HepG2 (cell line): ENCODE measurements around the gene PARD3. TPM values are rescaled to one million over a fixed set of nuclear protein-coding genes. Genes with fewer than 3 reads are reported as not detected.

ENCODE experiments used
- ATAC-seq: fragments of 200-7000 bp; cut with Tn5 transposase; 3 replicates; pipeline ENCODE4 v1.9.1; 2020; ENCODE audit warnings: mild to moderate bottlenecking, moderate library complexity
- BruUV-seq: library from RNA; stranded (reverse); fragments of 400-500 nt; replicated peaks from 2 replicates; lab custom pipeline; 2021; lab: Mats Ljungman, UMichigan
- CTCF ChIA-PET: fragments of 300-600 bp; formaldehyde crosslinking; extraction: SDS; loops from one replicate; lab custom pipeline; 2021; ENCODE audit warnings: low total read pairs, inconsistent platforms, low intra/inter-chr PET ratio; lab: Yijun Ruan, JAX
- POLR2A ChIA-PET: fragments of 350-600 bp; sonication (Branson Sonifier 250); formaldehyde crosslinking; loops from one replicate; lab custom pipeline; 2020; ENCODE audit warnings: antibody characterized with exemption, inconsistent platforms; lab: Yijun Ruan, JAX
- DNase-seq: peaks from one replicate; pipeline ENCODE4 v3.0.0-alpha.2; 2015; ENCODE audit warnings: low spot score
- FAIRE-seq: peaks from 3 replicates; lab custom pipeline; 2011; peaks lifted over from hg19 to GRCh38; lab: Jason Lieb, UNC
- H2AFZ ChIP-seq: one replicate; pipeline ENCODE4 v1.6.1; 2011; ENCODE audit warnings: low read length, inconsistent platforms
- H3K27ac ChIP-seq: fragments of 300-600 bp; 3 replicates; pipeline ENCODE4 v1.8.0; 2011; ENCODE audit warnings: mixed run types, mild to moderate bottlenecking, mixed read lengths, low read length, inconsistent platforms; ENCODE audit not compliant: insufficient read depth; ENCODE audit errors: extremely low read length
- H3K27me3 ChIP-seq, 2 experiments: fragments of 200-600 bp in 1 of 2; 2 replicates in 1 of 2; 3 replicates in 1 of 2; pipeline versions ENCODE4 v1.6.0 to v1.8.0; 2011; ENCODE audit warnings: low read length in 2 of 2, mild to moderate bottlenecking in 2 of 2, moderate library complexity in 2 of 2, inconsistent platforms in 1 of 2; ENCODE audit not compliant: insufficient read depth in 2 of 2, control insufficient read depth in 1 of 2
- H3K36me3 ChIP-seq, 2 experiments: fragments of 200-600 bp in 1 of 2; replicated peaks in 1 of 2; 2 replicates in 1 of 2; 3 replicates in 1 of 2; pipeline versions ENCODE4 v1.5.1 to v1.8.0; 2011; ENCODE audit warnings: low read length in 2 of 2, inconsistent platforms in 1 of 2; ENCODE audit not compliant: insufficient read depth in 2 of 2, control insufficient read depth in 1 of 2
- H3K4me1 ChIP-seq: 2 replicates; pipeline ENCODE4 v1.5.1; 2012; ENCODE audit warnings: low read length, inconsistent platforms; ENCODE audit not compliant: insufficient read depth
- H3K4me2 ChIP-seq: 2 replicates; pipeline ENCODE4 v1.6.0; 2011; ENCODE audit warnings: low read depth, low read length, inconsistent platforms
- H3K4me3 ChIP-seq, 3 experiments: fragments of 200-600 bp in 1 of 3; sonication (generic), shearing (Covaris generic) in 1 of 3; replicated peaks in 1 of 3; 2 replicates each; pipeline ENCODE4 v1.5.1; 2011 to 2016; ENCODE audit warnings: low read length in 3 of 3, inconsistent platforms in 2 of 3, low read depth in 2 of 3, mild to moderate bottlenecking in 2 of 3, control low read depth in 1 of 3, mixed read lengths in 1 of 3; ENCODE audit not compliant: insufficient read depth in 1 of 3
- H3K79me2 ChIP-seq: one replicate; pipeline ENCODE4 v1.6.1; 2011; ENCODE audit warnings: low read length, inconsistent platforms; ENCODE audit not compliant: insufficient read depth
- H3K9ac ChIP-seq: 2 replicates; pipeline ENCODE4 v1.6.0; 2011; ENCODE audit warnings: mild to moderate bottlenecking, low read depth, low read length, inconsistent platforms; ENCODE audit not compliant: insufficient read depth
- H3K9me3 ChIP-seq: 2 replicates; pipeline ENCODE4 v1.5.1; 2012; ENCODE audit warnings: mild to moderate bottlenecking, low read length
- H4K20me1 ChIP-seq: 2 replicates; pipeline ENCODE4 v1.6.0; 2011; ENCODE audit warnings: inconsistent platforms, mild to moderate bottlenecking, low read length, moderate library complexity; ENCODE audit not compliant: insufficient read depth
- AGO1 ChIP-seq: fragments of 200-400 bp; formaldehyde crosslinking; IDR thresholded peaks from 2 replicates; pipeline ENCODE4 v1.6.1; 2017; ENCODE audit warnings: mild to moderate bottlenecking, low read depth, low read length, moderate library complexity; ENCODE audit not compliant: poor library complexity, severe bottlenecking
- ARNTL ChIP-seq: sonication (generic); formaldehyde crosslinking; IDR thresholded peaks from 2 replicates; pipeline ENCODE4 v1.4.0; 2020; ENCODE audit warnings: mild to moderate bottlenecking, missing genetic modification reagents
- ELF4 ChIP-seq: sonication (generic); formaldehyde crosslinking; IDR thresholded peaks from 2 replicates; pipeline ENCODE4 v1.5.0; 2020; ENCODE audit warnings: missing genetic modification reagents, mild to moderate bottlenecking, moderate library complexity, borderline replicate concordance
- HNF1A ChIP-seq, 2 experiments: sonication (generic) in 1 of 2; formaldehyde crosslinking in 1 of 2; IDR thresholded peaks; 2 replicates each; pipeline versions ENCODE4 v1.4.0 to v1.6.1; 2016 to 2020; ENCODE audit warnings: borderline replicate concordance in 1 of 2, low read depth in 1 of 2, mild to moderate bottlenecking in 1 of 2, missing genetic modification reagents in 1 of 2
- IKZF4 ChIP-seq: sonication (generic); formaldehyde crosslinking; IDR thresholded peaks from 2 replicates; pipeline ENCODE4 v1.5.1; 2020; ENCODE audit warnings: borderline replicate concordance, mild to moderate bottlenecking, low read depth, missing genetic modification reagents; ENCODE audit errors: not compliant biosample characterization
- KAT2B ChIP-seq: fragments of 150-350 bp; IDR thresholded peaks from 2 replicates; pipeline ENCODE4 v1.6.1; 2014; ENCODE audit warnings: low read depth, low read length, borderline replicate concordance
- PLRG1 ChIP-seq: fragments of 450-650 bp; conservative IDR thresholded peaks from 2 replicates; pipeline ENCODE4 v1.6.1; 2016
- SMC3 ChIP-seq: IDR thresholded peaks from 2 replicates; pipeline ENCODE4 v1.6.1; 2011; ENCODE audit warnings: low read length, improper control_type of control experiment
- SSRP1 ChIP-seq: IDR thresholded peaks from 2 replicates; pipeline ENCODE4 v1.6.1; 2016; ENCODE audit warnings: control low read depth
- TERF1 ChIP-seq: sonication (generic); formaldehyde crosslinking; IDR thresholded peaks from 2 replicates; pipeline ENCODE4 v1.8.0; 2022; ENCODE audit warnings: mild to moderate bottlenecking, missing genetic modification reagents, moderate library complexity
- ZBTB3 ChIP-seq: sonication (generic); formaldehyde crosslinking; IDR thresholded peaks from 2 replicates; pipeline ENCODE4 v1.4.0; 2020; ENCODE audit warnings: low read depth, mild to moderate bottlenecking, moderate library complexity, missing genetic modification reagents, borderline replicate concordance
- ZNF207 ChIP-seq: fragments of 450-650 bp; IDR thresholded peaks from 2 replicates; pipeline ENCODE4 v1.6.1; 2016; ENCODE audit warnings: antibody characterized with exemption, borderline replicate concordance
- ZNF383 ChIP-seq: sonication (generic); formaldehyde crosslinking; IDR thresholded peaks from 2 replicates; pipeline ENCODE4 v1.4.0; 2020; ENCODE audit warnings: missing genetic modification reagents, mild to moderate bottlenecking, borderline replicate concordance
- ZNF569 ChIP-seq: sonication (generic); formaldehyde crosslinking; IDR thresholded peaks from 2 replicates; pipeline ENCODE4 v1.5.0; 2020; ENCODE audit warnings: mild to moderate bottlenecking, missing genetic modification reagents, moderate library complexity, borderline replicate concordance
- ZNF605 ChIP-seq: sonication (generic); formaldehyde crosslinking; IDR thresholded peaks from 2 replicates; pipeline ENCODE4 v1.8.0; 2022; ENCODE audit warnings: mild to moderate bottlenecking, missing genetic modification reagents
- WGBS: methylation state at CpG from one replicate; pipeline ENCODE4 v1.1.6; 2017; ENCODE audit warnings: low lambda C conversion rate; 5-methylcytosine and 5-hydroxymethylcytosine counted together
- in situ Hi-C: cut with HindIII; loops from 2 replicates; pipeline ENCODE4 v1.10.0; 2017; ENCODE audit warnings: low pct_unique_long_range_greater_than_20kb; ENCODE audit not compliant: extremely low pct_ligation_motif_present
- intact Hi-C: fragments of 100-400 bp; cut with micrococcal nuclease; formaldehyde crosslinking; loops from one replicate; pipeline ENCODE4 v1.10.0; 2022; ENCODE audit not compliant: unreplicated experiment
- polyA plus RNA-seq, 8 experiments: library from polyadenylated mRNA; depleted of rRNA in 3 of 8; stranded (reverse) in 7 of 8; unstranded in 1 of 8; fragments of >200 nt; fragmentation: Illumina TruSeq in 4 of 8; extraction: Trizol in 4 of 8; gene quantifications; 2 replicates each; pipeline versions ENCODE4 v1.2.1 to v1.2.3, GENCODE V29; 2011 to 2016; ENCODE audit warnings: low read depth in 4 of 8, missing spikeins in 1 of 8, mixed read lengths in 1 of 8; ENCODE audit not compliant: insufficient read depth in 1 of 8
- total RNA-seq, 5 experiments: library from RNA; depleted of rRNA; stranded (reverse); fragments of >200 nt; fragmentation: Illumina TruSeq; extraction: Trizol; gene quantifications; 2 replicates each; pipeline ENCODE4 v1.2.3, GENCODE V29; 2016; ENCODE audit warnings: low read depth in 1 of 5
- TF ChIP-seq, protein P1 (sequence below): sonication (generic); formaldehyde crosslinking; IDR thresholded peaks from 2 replicates; pipeline ENCODE4 v1.8.0; 2022; ENCODE audit warnings: mild to moderate bottlenecking, missing genetic modification reagents, borderline replicate concordance
- TF ChIP-seq, protein P2 (sequence below): sonication (generic); formaldehyde crosslinking; IDR thresholded peaks from 2 replicates; pipeline ENCODE4 v1.4.0; 2020; ENCODE audit warnings: missing genetic modification reagents; ENCODE audit errors: not compliant biosample characterization

PARD3 gene
- total and polyA plus RNA-seq, 2 of the 13 experiments (the other 11 are each of a cell fraction or from before 2014, with no cell fraction given) = 40.9 to 60.0 TPM

DNA sequence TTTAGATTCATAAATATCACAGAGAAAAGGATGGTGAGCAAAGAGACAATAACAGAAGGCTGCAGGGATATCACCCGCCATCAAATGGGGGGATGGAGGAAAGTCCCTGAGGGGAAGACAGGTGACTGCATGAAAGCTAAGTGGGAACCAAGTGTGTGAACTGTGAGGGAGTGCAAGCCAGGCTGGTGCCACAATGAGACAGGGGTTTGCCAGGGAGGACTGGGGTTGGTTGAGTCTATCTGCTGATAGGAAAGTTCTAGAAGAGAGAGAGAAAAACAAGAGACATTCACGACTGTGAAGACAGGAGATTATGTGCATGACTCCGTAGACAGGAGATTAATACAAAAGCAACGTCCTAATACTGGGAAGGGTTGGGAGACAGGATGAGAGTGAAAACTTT lies 376.4 kb downstream of the PARD3 start:
- no peak overlapping the region for H3K27ac ChIP-seq
- WGBS = 96% methylated on average over 4 of the region's 4 CpGs
- ChIA-PET POLR2A (no interaction called here), CTCF (no interaction called here)
- H2AFZ ChIP-seq = no peak overlapping the region
- no peak overlapping the region for H3K4me3 ChIP-seq
- H3K79me2 ChIP-seq = no peaks in the 10 kb centered on the region
- 0 out of 2 replicates have a peak, but pooled peaks cover 5% of the 10 kb centered on the region for H3K4me1 ChIP-seq
- H3K36me3 ChIP-seq = no peaks in the 10 kb centered on the region; a peak in 1 of 5 replicates
- ATAC-seq = no peak
- no TSS peak for BruUV-seq
- no peak for FAIRE-seq
- H3K27me3 ChIP-seq = no peaks in the 10 kb centered on the region
- H4K20me1 ChIP-seq = no peaks in the 10 kb centered on the region
- H3K4me2 ChIP-seq = no peak overlapping the region
- no peak overlapping the region for H3K9ac ChIP-seq
- in situ Hi-C loops = no loop called here
- intact Hi-C loops = no loop called here
- DNase-seq = no peak
- H3K9me3 ChIP-seq = no peaks in the 10 kb centered on the region
- TF ChIP-seq ZNF207 (no peak), SSRP1 (CRISPR knock-in tag) (no peak), TERF1 (CRISPR knock-in tag) (no peak), PLRG1 (no peak), AGO1 (no peak), ZNF605 (CRISPR knock-in tag) (no peak), ELF4 (CRISPR knock-in tag) (no peak), SMC3 (no peak), KAT2B (no peak), IKZF4 (CRISPR knock-in tag) (no peak), HNF1A (IDR thresholded peaks at IDR 0.05; ENCODE audit: low read depth) (no peak), HNF1A (CRISPR knock-in tag; IDR thresholded peaks at IDR 0.05; ENCODE audit: borderline replicate concordance) (no peak), ARNTL (CRISPR knock-in tag) (no peak), ZNF569 (CRISPR knock-in tag) (no peak), ZNF383 (CRISPR knock-in tag) (no peak), ZBTB3 (CRISPR knock-in tag) (no peak)
- TF ChIP-seq, protein P1, sequence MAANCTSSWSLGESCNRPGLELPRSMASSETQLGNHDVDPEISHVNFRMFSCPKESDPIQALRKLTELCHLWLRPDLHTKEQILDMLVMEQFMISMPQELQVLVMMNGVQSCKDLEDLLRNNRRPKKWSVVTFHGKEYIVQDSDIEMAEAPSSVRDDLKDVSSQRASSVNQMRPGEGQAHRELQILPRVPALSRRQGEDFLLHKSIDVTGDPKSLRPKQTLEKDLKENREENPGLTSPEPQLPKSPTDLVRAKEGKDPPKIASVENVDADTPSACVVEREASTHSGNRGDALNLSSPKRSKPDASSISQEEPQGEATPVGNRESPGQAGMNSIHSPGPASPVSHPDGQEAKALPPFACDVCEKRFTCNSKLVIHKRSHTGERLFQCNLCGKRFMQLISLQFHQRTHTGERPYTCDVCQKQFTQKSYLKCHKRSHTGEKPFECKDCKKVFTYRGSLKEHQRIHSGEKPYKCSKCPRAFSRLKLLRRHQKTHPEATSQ (CRISPR knock-in tag) = no peak
- TF ChIP-seq, protein P2, sequence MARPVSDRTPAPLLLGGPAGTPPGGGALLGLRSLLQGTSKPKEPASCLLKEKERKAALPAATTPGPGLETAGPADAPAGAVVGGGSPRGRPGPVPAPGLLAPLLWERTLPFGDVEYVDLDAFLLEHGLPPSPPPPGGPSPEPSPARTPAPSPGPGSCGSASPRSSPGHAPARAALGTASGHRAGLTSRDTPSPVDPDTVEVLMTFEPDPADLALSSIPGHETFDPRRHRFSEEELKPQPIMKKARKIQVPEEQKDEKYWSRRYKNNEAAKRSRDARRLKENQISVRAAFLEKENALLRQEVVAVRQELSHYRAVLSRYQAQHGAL (CRISPR knock-in tag) = no peak
